HG03060 (cell line): ENCODE measurements around the gene TTC39B.
A peak's percentile ranks its signal among the peaks of the same experiment; 100 is the strongest.
"Not testable (repeated sequence)": the region's sequence is repeated elsewhere in the genome, so short reads cannot be mapped to it uniquely, and the experiment has no call there.

ENCODE experiments used
- ATAC-seq: cut with Tn5 transposase; IDR thresholded peaks from one replicate; pipeline ENCODE4 v1.9.1; 2021; ENCODE audit warnings: low read depth, moderate number of reproducible peaks; ENCODE audit not compliant: unreplicated experiment

TTC39B gene

GRCh38 chr9:15306757-15307522 is at the start of gene TTC39B:
Gene TTC39B, minus strand, starts transcription at chr9:15307216. Its CDS starts 91 bp downstream, at chr9:15307125.
- peak; percentile 75 for ATAC-seq

- no peak for ATAC-seq
Measured at GRCh38 chr9:15355669-15356068, 48.7 kb upstream of the TTC39B start.

- no peak for ATAC-seq
Measured at GRCh38 chr9:15354713-15355112, 47.7 kb upstream of the TTC39B start.

GRCh38 chr9:15353892-15354291 is 46.9 kb upstream of the TTC39B start:
- no peak for ATAC-seq

GRCh38 chr9:15352306-15352705 is 45.3 kb upstream of the TTC39B start:
- ATAC-seq = no peak

DNA sequence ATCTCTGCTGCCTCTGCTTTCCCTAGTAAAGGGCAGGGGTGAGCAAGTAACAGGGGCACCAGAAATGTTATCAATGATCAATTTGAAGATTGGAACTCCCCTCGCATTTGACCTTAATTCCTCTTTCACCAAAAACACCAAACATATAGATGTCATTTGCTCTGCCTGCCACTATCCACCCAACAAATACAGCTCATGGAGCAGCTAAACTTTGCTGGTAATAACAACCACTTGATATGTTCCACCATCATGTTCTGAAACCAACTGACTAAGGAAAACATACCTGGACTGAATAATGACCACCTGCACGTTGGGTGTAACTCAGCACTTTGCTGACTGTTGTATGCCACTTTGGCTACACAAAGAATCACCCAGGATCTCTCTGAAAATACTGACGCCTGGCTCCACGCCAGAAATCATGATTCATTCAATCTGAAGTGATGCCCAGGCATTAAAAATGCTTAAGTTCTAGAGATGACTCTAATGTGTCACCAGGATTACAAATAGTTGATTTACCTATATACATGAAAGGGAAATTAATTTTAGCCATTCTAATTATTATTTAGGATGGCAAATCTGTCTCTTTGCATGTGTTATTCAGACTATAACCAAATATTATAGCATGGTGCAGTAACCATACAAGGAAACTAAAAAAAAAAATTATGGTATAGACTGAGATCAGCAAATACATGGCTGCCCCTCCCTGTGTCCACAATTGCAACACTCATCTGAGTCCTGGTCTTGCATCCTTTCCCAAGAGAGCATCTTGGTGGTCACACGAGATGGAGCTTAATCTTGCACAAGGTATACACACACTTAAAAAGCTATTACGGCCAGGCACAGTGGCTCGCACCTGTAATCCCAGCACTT is 43.1 kb upstream of the TTC39B start:
- ATAC-seq = no peak

DNA sequence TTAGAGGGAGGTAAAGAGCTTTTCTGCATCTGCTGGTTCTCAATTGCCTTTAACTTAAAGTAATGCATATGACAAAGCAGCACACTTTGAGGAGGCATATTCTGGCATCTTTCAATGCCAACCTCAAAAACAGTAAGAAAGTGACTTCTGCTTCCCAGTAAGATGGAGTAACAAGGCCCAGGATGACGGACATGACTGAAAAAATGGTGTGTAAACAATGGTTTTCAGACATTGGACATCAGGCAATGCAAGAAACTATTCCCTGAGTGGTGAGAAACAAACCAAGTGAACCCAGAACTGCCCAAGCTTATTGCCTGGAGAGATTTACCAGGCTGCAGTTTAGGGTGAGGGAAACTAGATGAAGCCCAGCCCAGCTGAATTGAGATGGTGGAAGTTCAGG is 39.8 kb upstream of the TTC39B start:
- ATAC-seq = no peak

DNA sequence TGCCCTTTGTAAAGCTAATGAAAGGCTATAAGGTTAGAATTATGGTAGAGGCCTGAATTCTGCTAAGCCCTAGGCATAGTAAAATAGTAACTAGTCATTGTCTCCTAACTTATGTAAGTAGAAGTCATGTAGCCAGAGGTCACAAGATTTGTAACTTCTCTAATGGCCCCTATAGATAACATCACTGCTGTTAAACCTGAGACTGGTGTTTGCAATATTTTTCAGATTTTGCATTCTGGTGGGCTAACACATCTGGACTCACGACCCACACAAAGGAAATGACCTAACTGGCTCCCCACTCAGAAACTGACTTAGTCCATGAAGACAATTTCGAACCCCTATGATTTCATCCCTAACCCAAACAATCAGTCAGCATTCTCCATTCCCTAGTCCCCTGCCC is 37.2 kb upstream of the TTC39B start:
- no peak for ATAC-seq

- no peak for ATAC-seq
Measured at GRCh38 chr9:15333376-15333881, 26.4 kb upstream of the TTC39B start.

- no peak for ATAC-seq
Measured at GRCh38 chr9:15332939-15333338, 25.9 kb upstream of the TTC39B start.

GRCh38 chr9:15329539-15330109 is 22.6 kb upstream of the TTC39B start:
- no peak for ATAC-seq

- no peak for ATAC-seq
Measured at GRCh38 chr9:15328946-15329345, 21.9 kb upstream of the TTC39B start.

DNA sequence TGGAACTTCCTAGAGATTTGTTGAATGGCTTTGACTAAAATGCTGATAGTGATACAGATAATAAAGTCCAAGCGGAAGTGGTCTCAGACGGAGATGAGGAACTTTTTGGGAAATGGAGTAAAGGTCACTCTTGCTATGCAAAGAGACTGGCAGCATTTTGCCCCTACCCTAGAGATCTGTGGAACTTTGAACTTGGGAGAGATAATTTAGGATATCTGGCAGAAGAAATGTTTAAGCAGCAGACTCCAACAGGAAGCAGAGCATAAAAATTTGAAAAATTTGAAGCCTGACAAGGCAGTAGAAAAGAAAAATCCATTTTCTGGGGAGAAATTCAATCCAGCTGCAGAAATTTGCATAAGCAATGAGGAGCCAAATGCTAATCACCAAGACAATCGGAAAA is 15.7 kb upstream of the TTC39B start:
- ATAC-seq = not testable (repeated sequence)

DNA sequence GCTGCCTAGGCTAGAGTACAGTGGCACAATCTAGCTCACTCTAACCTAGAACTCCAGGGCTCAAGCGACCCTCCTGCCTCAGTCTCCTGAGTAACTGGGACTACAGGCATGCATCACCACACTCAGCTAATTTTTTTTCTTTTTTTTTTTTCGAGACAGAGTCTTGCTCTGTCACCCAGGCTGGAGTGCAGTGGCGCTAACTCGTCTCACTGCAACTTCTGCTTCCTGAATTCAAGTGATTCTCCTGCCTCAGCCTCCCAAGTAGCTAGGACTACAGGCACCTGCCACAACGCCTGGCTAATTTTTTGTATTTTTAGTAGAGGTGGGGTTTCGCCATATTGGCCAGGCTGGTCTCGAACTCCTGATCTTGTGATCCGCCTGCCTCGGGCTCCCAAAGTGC is 12.6 kb upstream of the TTC39B start:
- not testable (repeated sequence) for ATAC-seq

GRCh38 chr9:15317836-15318235 is 10.8 kb upstream of the TTC39B start:
- ATAC-seq = no peak

DNA sequence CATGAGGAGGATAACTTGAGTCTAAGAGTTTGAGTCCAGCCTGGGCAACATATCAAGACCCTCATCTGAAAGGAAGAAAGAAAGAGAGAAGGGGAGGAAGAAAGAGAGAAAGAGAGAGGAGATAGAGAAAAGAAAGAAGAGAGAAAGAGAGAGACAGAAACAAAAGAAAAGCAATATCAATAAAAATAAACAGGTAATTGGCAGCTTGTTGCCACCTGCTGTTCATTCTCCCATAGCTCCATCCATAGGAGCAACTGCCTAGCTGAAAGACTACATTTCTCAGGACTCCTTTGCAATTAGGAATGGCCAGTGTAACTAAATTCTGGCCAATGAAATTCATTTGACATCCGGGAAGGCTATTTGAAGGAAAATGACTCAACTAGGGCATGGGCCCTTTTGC is 4.6 kb upstream of the TTC39B start:
- no peak for ATAC-seq

GRCh38 chr9:15310107-15310850 is 3.3 kb upstream of the TTC39B start:
- ATAC-seq = no peak

- ATAC-seq = no peak
Measured at GRCh38 chr9:15308511-15308910, 1.5 kb upstream of the TTC39B start.

DNA sequence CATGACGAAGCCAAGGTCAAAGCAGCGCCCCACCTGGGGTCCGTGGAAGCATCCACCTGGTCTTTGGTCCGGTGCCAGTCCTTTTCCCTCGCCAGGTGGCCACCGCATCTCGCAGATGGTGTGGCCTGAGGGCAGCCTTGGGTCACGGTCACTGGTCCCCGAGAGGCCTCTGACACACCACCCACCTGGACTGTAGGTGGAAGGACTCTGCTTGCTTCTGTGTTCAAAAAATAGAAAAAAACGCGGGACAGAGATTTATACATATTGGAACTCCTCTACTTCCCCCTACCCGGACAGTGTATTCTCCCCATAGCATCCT is 466 bp upstream of the TTC39B start:
- ATAC-seq = no peak

DNA sequence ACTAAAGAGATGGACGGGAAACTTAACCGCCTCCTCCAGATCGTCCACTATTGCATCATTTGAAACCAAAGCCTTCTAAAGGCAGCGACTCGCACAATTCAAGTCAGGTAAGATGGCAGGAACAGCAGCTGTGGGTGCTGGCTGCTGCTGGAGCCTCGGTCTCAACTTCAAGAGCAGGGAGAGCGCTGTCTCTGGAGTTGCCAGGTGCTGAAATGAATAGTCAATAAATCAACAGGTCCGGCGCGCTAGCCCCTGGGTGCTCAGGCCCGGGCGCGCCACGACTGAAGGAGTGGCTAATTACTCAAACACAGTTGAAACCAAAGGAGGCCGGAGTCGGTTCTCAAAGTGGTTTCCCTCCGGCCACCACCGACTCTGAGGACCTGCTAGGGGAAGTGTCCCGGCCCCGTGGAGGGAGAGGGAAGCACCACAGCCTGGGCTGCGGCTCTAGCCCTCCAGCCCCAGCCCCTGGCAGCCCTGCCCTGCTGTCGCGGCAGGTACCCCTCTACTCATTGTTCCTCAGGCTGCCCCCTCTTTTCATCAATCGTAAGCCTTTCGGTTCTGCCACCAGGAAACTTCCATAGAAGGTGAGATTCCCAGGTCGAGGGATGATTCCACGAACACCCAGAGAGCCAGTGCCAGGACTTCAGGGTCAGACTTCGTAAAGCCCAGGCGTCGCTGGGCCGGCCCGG is 804 bp downstream of the TTC39B start:
- no peak for ATAC-seq
